Ishikawa (cell line): ENCODE measurements around the gene BCL2L11.

ENCODE experiments used
- CEBPB ChIP-seq: IDR thresholded peaks from 2 replicates; pipeline ENCODE4 v1.6.1; 2012
- CREB1 ChIP-seq: IDR thresholded peaks from 2 replicates; pipeline ENCODE4 v1.6.1; 2012; ENCODE audit warnings: low read depth
- EGR1 ChIP-seq: IDR thresholded peaks from 2 replicates; pipeline ENCODE4 v1.6.1; 2012
- EP300 ChIP-seq: IDR thresholded peaks from 2 replicates; pipeline ENCODE4 v1.6.1; 2012; ENCODE audit warnings: borderline replicate concordance
- FOXM1 ChIP-seq: IDR thresholded peaks from 2 replicates; pipeline ENCODE4 v1.6.1; 2012; ENCODE audit warnings: low read depth, borderline replicate concordance
- MAX ChIP-seq: IDR thresholded peaks from 2 replicates; pipeline ENCODE4 v1.6.1; 2012
- NFIC ChIP-seq: IDR thresholded peaks from 2 replicates; pipeline ENCODE4 v1.6.1; 2012
- RAD21 ChIP-seq: IDR thresholded peaks from 2 replicates; pipeline ENCODE4 v1.6.1; 2012; ENCODE audit warnings: low read depth
- TAF1 ChIP-seq: IDR thresholded peaks from 2 replicates; pipeline ENCODE4 v1.6.1; 2012; ENCODE audit warnings: low read depth, mild to moderate bottlenecking
- TCF12 ChIP-seq: IDR thresholded peaks from 2 replicates; pipeline ENCODE4 v1.6.1; 2012; ENCODE audit warnings: low read depth
- TEAD4 ChIP-seq: IDR thresholded peaks from 2 replicates; pipeline ENCODE4 v1.6.1; 2012
- USF1 ChIP-seq: IDR thresholded peaks from 2 replicates; pipeline ENCODE4 v1.6.1; 2012
- YY1 ChIP-seq: IDR thresholded peaks from 2 replicates; pipeline ENCODE4 v1.6.1; 2012; ENCODE audit warnings: low read depth
- ZBTB7A ChIP-seq: IDR thresholded peaks from 2 replicates; pipeline ENCODE4 v1.6.1; 2012; ENCODE audit warnings: low read depth
- TF ChIP-seq, protein P1 (sequence below): IDR thresholded peaks from 2 replicates; pipeline ENCODE4 v1.6.1; 2012; ENCODE audit warnings: low read depth, mild to moderate bottlenecking

BCL2L11 gene

DNA sequence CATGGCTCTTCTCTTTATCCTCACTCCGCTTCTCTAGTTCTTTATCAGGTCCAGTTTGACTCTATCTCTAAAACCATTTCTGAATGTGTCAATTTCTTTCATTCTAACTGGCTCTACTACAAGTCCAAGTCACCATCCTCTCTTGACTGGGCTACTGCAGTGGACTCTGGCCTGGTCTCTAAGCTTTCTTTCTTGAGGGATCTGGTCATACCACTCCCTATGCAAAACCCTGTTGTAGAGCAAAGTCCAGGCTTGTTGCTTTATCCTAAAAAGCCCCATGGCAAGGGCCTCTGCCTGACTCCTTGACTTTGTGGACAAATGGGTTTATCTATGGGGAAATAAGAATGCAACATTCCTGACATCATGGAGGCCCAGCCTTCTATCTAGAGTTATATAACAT, 87.1 kb downstream of the BCL2L11 start:
- TF ChIP-seq USF1 (no peak), TCF12 (no peak), EGR1 (no peak), YY1 (no peak), FOXM1 (no peak), ZBTB7A (no peak), EP300 (no peak), TEAD4 (no peak), TAF1 (no peak), MAX (no peak)
- TF ChIP-seq, protein P1, sequence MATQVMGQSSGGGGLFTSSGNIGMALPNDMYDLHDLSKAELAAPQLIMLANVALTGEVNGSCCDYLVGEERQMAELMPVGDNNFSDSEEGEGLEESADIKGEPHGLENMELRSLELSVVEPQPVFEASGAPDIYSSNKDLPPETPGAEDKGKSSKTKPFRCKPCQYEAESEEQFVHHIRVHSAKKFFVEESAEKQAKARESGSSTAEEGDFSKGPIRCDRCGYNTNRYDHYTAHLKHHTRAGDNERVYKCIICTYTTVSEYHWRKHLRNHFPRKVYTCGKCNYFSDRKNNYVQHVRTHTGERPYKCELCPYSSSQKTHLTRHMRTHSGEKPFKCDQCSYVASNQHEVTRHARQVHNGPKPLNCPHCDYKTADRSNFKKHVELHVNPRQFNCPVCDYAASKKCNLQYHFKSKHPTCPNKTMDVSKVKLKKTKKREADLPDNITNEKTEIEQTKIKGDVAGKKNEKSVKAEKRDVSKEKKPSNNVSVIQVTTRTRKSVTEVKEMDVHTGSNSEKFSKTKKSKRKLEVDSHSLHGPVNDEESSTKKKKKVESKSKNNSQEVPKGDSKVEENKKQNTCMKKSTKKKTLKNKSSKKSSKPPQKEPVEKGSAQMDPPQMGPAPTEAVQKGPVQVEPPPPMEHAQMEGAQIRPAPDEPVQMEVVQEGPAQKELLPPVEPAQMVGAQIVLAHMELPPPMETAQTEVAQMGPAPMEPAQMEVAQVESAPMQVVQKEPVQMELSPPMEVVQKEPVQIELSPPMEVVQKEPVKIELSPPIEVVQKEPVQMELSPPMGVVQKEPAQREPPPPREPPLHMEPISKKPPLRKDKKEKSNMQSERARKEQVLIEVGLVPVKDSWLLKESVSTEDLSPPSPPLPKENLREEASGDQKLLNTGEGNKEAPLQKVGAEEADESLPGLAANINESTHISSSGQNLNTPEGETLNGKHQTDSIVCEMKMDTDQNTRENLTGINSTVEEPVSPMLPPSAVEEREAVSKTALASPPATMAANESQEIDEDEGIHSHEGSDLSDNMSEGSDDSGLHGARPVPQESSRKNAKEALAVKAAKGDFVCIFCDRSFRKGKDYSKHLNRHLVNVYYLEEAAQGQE: no peak

DNA sequence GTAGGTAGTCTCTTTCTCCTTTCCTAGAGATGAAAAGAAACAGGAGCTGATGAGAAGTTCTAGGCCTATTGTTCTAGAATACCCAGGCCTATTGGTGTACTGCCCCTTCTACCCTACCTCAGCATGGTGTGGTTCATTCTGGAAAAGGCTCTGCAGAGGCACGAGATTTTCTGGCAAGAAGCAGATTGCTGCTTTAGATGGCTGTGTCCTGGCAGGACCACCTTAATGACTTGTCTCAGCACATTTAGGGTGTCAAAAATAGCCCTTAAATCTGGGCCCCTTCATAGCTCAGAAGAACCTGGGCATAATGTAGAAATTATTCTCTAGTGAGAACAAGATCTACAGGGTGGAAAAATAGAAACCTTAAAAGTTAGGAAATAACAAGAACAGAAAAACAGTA, 87.9 kb downstream of the BCL2L11 start:
- TF ChIP-seq RAD21 (no peak), EP300 (no peak), FOXM1 (no peak), ZBTB7A (no peak), CREB1 (no peak), TEAD4 (no peak), USF1 (no peak), TCF12 (no peak), NFIC (no peak), YY1 (no peak), MAX (no peak), EGR1 (no peak), CEBPB (no peak), TAF1 (no peak)
- TF ChIP-seq, protein P1: no peak

- TF ChIP-seq, protein P1: no peak
- TF ChIP-seq FOXM1 (no peak), EGR1 (no peak), CREB1 (no peak), RAD21 (no peak), ZBTB7A (no peak), YY1 (no peak), TAF1 (no peak), NFIC (no peak), EP300 (no peak), TEAD4 (no peak), MAX (no peak), CEBPB (no peak), TCF12 (no peak), USF1 (no peak)
Observed at GRCh38 chr2:111209045-111209514, 88.4 kb downstream of the BCL2L11 start.

- no peak for TF ChIP-seq CREB1
- TF ChIP-seq FOXM1: no peak
- TF ChIP-seq TCF12: no peak
- TF ChIP-seq, protein P1: no peak
- TF ChIP-seq TAF1: no peak
- TF ChIP-seq ZBTB7A: no peak
- no peak for TF ChIP-seq YY1
- no peak for TF ChIP-seq CEBPB
- no peak for TF ChIP-seq EP300
- no peak for TF ChIP-seq RAD21
- TF ChIP-seq TEAD4: no peak
- no peak for TF ChIP-seq EGR1
- TF ChIP-seq USF1: no peak
- no peak for TF ChIP-seq MAX
Observed at GRCh38 chr2:111210036-111210435, 89.3 kb downstream of the BCL2L11 start.
